K562 (cell line): Measurements from ENCODE around the gene RPLP2. TPM values are rescaled to one million over a fixed set of nuclear protein-coding genes. Genes with fewer than 3 reads are reported as not detected.
A peak's percentile ranks its signal among the peaks of the same experiment; 100 is the strongest.

ENCODE experiments used
- ATAC-seq: fragments of 200-7000 bp; cut with Tn5 transposase; 3 replicates; pipeline ENCODE4 v1.9.1; 2020; ENCODE audit warnings: moderate library complexity
- BruUV-seq: library from RNA; stranded (reverse); fragments of 400-500 nt; replicated peaks from 2 replicates; lab custom pipeline; 2021; lab: Mats Ljungman, UMichigan
- CTCF ChIA-PET: fragments of 300-600 bp; formaldehyde crosslinking; extraction: SDS; loops from one replicate; lab custom pipeline; 2021; ENCODE audit warnings: low intra/inter-chr PET ratio; lab: Yijun Ruan, JAX
- POLR2A ChIA-PET: fragments of 300-600, 350-650 bp; sonication (Branson Sonifier 250); formaldehyde crosslinking; extraction: SDS; loops from one replicate; lab custom pipeline; 2021; ENCODE audit warnings: antibody characterized with exemption, inconsistent platforms; lab: Yijun Ruan, JAX
- DNase-seq, 4 experiments: peaks; one replicate each; pipeline versions ENCODE4 v3.0.0 to v3.0.0-alpha.2; 2011 to 2018; ENCODE audit warnings: low spot score in 3 of 4, mixed read lengths in 3 of 4; ENCODE audit errors: extremely low read depth in 1 of 4
- FAIRE-seq: peaks from 2 replicates; lab custom pipeline; 2011; peaks lifted over from hg19 to GRCh38; lab: Jason Lieb, UNC
- H2AFZ ChIP-seq: 2 replicates; pipeline ENCODE4 v1.6.0; 2011; ENCODE audit warnings: low read depth, low read length, control low read depth, inconsistent platforms
- H3K27ac ChIP-seq: fragments of 200-600 bp; 3 replicates; pipeline ENCODE4 v1.8.0; 2011; ENCODE audit warnings: low read depth, mild to moderate bottlenecking, control low read depth, inconsistent platforms, low read length, moderate library complexity, mixed read lengths; ENCODE audit errors: extremely low read depth
- H3K27me3 ChIP-seq, 2 experiments: fragments of 300-600 bp in 1 of 2; 2 replicates in 1 of 2; 3 replicates in 1 of 2; pipeline versions ENCODE4 v1.6.0 to v1.8.0; 2011; ENCODE audit warnings: inconsistent platforms in 2 of 2, low read length in 2 of 2, mild to moderate bottlenecking in 1 of 2, mixed read lengths in 1 of 2, moderate library complexity in 1 of 2; ENCODE audit not compliant: control insufficient read depth in 2 of 2, insufficient read depth in 2 of 2
- H3K36me3 ChIP-seq: fragments of 300-600 bp; 3 replicates; pipeline ENCODE4 v1.8.0; 2011; ENCODE audit warnings: mild to moderate bottlenecking, low read length, inconsistent platforms; ENCODE audit not compliant: control insufficient read depth, insufficient read depth
- H3K4me1 ChIP-seq, 2 experiments: fragments of 200-600 bp in 1 of 2; replicated peaks in 1 of 2; 2 replicates in 1 of 2; 3 replicates in 1 of 2; pipeline versions ENCODE4 v1.5.1 to v1.8.0; 2011; ENCODE audit warnings: inconsistent platforms in 2 of 2, low read length in 2 of 2, mild to moderate bottlenecking in 1 of 2, mixed read lengths in 1 of 2, moderate library complexity in 1 of 2; ENCODE audit not compliant: control insufficient read depth in 2 of 2, insufficient read depth in 2 of 2
- H3K4me2 ChIP-seq: 2 replicates; pipeline ENCODE4 v1.6.1; 2011; ENCODE audit warnings: low read length, control low read depth, inconsistent platforms, mixed read lengths; ENCODE audit not compliant: insufficient read depth
- H3K4me3 ChIP-seq: fragments of 200-600 bp; sonication (generic), shearing (Covaris generic); 2 replicates; pipeline ENCODE4 v1.5.1; 2016; ENCODE audit warnings: control low read depth, inconsistent platforms
- H3K79me2 ChIP-seq: fragments of 200-600 bp; 3 replicates; pipeline ENCODE4 v1.8.0; 2011; ENCODE audit warnings: low read length, inconsistent platforms; ENCODE audit not compliant: control insufficient read depth, insufficient read depth
- H3K9ac ChIP-seq, 2 experiments: 2 replicates each; pipeline versions ENCODE4 v1.6.0 to v1.6.1; 2011; ENCODE audit warnings: low read depth in 2 of 2, low read length in 2 of 2, control low read depth in 1 of 2, inconsistent platforms in 1 of 2, mild to moderate bottlenecking in 1 of 2, mixed read lengths in 1 of 2; ENCODE audit not compliant: insufficient read depth in 1 of 2
- H3K9me1 ChIP-seq: one replicate; pipeline ENCODE4 v1.6.0; 2011; ENCODE audit warnings: inconsistent platforms, mild to moderate bottlenecking, low read length, moderate library complexity; ENCODE audit not compliant: control insufficient read depth, insufficient read depth
- H3K9me3 ChIP-seq: replicated peaks from 2 replicates; pipeline ENCODE4 v1.5.1; 2011; ENCODE audit warnings: low read depth, low read length, inconsistent platforms; ENCODE audit not compliant: control insufficient read depth, insufficient read depth
- H4K20me1 ChIP-seq: replicated peaks from 2 replicates; pipeline ENCODE4 v1.6.1; 2011; ENCODE audit warnings: low read length, inconsistent platforms, mixed read lengths; ENCODE audit not compliant: control insufficient read depth, insufficient read depth
- CUX1 ChIP-seq: fragments of 200-800 bp; sonication (Bioruptor generic); IDR thresholded peaks from 2 replicates; pipeline ENCODE4 v1.6.1; 2016; ENCODE audit warnings: missing genetic modification characterization, missing compliant biosample characterization
- CXXC5 ChIP-seq: fragments of 250-450 bp; sonication (Bioruptor Pico); IDR thresholded peaks from 2 replicates; pipeline ENCODE4 v1.8.0; 2022; ENCODE audit warnings: inconsistent platforms, mild to moderate bottlenecking, moderate library complexity
- HDAC3 ChIP-seq: fragments of 450-650 bp; IDR thresholded peaks from 2 replicates; pipeline ENCODE4 v1.6.1; 2018; ENCODE audit warnings: borderline replicate concordance, mild to moderate bottlenecking, moderate library complexity; ENCODE audit not compliant: partially characterized antibody
- HNRNPLL ChIP-seq: fragments of 200-400 bp; formaldehyde crosslinking; IDR thresholded peaks from 2 replicates; pipeline ENCODE4 v1.6.1; 2017; ENCODE audit warnings: low read length, low read depth, mild to moderate bottlenecking; ENCODE audit not compliant: poor library complexity, severe bottlenecking
- ID3 ChIP-seq, 2 experiments: fragments of 250-450 bp in 1 of 2; fragments of 450-650 bp in 1 of 2; sonication (Bioruptor Pico) in 1 of 2; IDR thresholded peaks; 2 replicates each; pipeline versions ENCODE4 v1.6.1 to v1.8.0; 2016 to 2021; ENCODE audit warnings: mild to moderate bottlenecking in 2 of 2, moderate library complexity in 2 of 2, missing compliant biosample characterization in 1 of 2, missing genetic modification characterization in 1 of 2
- LARP7 ChIP-seq: fragments of 450-650 bp; IDR thresholded peaks from 2 replicates; pipeline ENCODE4 v1.6.1; 2016
- MTA1 ChIP-seq: fragments of 450-650 bp; IDR thresholded peaks from 2 replicates; pipeline ENCODE4 v1.6.1; 2017; ENCODE audit warnings: borderline replicate concordance
- PBX2 ChIP-seq, 2 experiments: IDR thresholded peaks in 1 of 2; conservative IDR thresholded peaks in 1 of 2; 2 replicates each; pipeline ENCODE4 v1.6.1; 2016; ENCODE audit warnings: low read depth in 2 of 2, mild to moderate bottlenecking in 1 of 2, missing compliant biosample characterization in 1 of 2, missing genetic modification characterization in 1 of 2, moderate library complexity in 1 of 2
- POLR2G ChIP-seq: fragments of 200-400 bp; formaldehyde crosslinking; IDR thresholded peaks from 2 replicates; pipeline ENCODE4 v1.6.1; 2017; ENCODE audit warnings: low read depth, mild to moderate bottlenecking, antibody characterized with exemption, low read length, moderate library complexity
- ZBTB33 ChIP-seq: sonication (generic); formaldehyde crosslinking; IDR thresholded peaks from 2 replicates; pipeline ENCODE4 v1.8.1; 2023; ENCODE audit warnings: mild to moderate bottlenecking, missing genetic modification reagents
- WGBS: fragments of 100-300 bp; shearing (Covaris generic); methylation state at CpG from one replicate; pipeline ENCODE4 v1.1.6; 2016; ENCODE audit warnings: low coverage, mixed read lengths; ENCODE audit not compliant: insufficient coverage; ENCODE audit errors: missing lambda C conversion rate; 5-methylcytosine and 5-hydroxymethylcytosine counted together
- in situ Hi-C: fragments of 300-500 bp; cut with MboI; formaldehyde crosslinking; loops from 4 replicates; pipeline ENCODE4 v1.15.0; 2018; ENCODE audit warnings: inconsistent platforms, mixed read lengths
- intact Hi-C: fragments of 100-400 bp; cut with micrococcal nuclease; formaldehyde crosslinking; loops from 2 replicates; pipeline ENCODE4 v1.14.2; 2022
- polyA plus RNA-seq, 8 experiments: library from polyadenylated mRNA; depleted of rRNA in 4 of 8; stranded (reverse) in 5 of 8; unstranded in 3 of 8; fragments of >200 nt; fragmentation: Nextera tagmentation in 2 of 8; fragmentation: Illumina TruSeq in 1 of 8; extraction: Ambion mirVana in 2 of 8; extraction: Trizol in 1 of 8; gene quantifications; 2 replicates each; pipeline versions ENCODE4 v1.2.1 to v1.2.3, GENCODE V29; 2011 to 2014; ENCODE audit warnings: inconsistent platforms in 1 of 8, missing spikeins in 1 of 8
- total RNA-seq, 7 experiments: library from RNA; depleted of rRNA in 6 of 7; stranded (reverse); fragments of >200 nt in 6 of 7; fragmentation: Illumina TruSeq in 2 of 7; extraction: Trizol in 2 of 7; gene quantifications; 2 replicates each; pipeline versions ENCODE4 v1.2.1 to v1.2.3, GENCODE V29; 2011 to 2021; ENCODE audit warnings: low replicate concordance in 1 of 7

The RPLP2 gene
- total and polyA plus RNA-seq, 9 of the 15 experiments (the other 6 are each of a cell fraction or from before 2014, with no cell fraction given): 528 to 3,807 (median 1,633) TPM

- Histone ChIP-seq H2AFZ (no peak overlapping the region), H3K27ac (no peak overlapping the region), H3K9me3 (no peaks in the 10 kb centered on the region), H3K36me3 (peaks cover 20% of the 10 kb centered on the region; the same call in 1 of the 3 replicates), H3K27me3 (no peaks in the 10 kb centered on the region), H3K4me3 (no peak overlapping the region), H3K9ac (no peak overlapping the region), H3K9me1 (peaks cover 5% of the 10 kb centered on the region), H3K4me1 (peaks cover 33 to 96% of the 10 kb centered on the region in 2 experiments), H3K4me2 (no peak overlapping the region), H3K79me2 (peaks cover 32% of the 10 kb centered on the region), H4K20me1 (peaks cover 7% of the 10 kb centered on the region)
- FAIRE-seq (no peak), DNase-seq (no peak), ATAC-seq (no peak)
- intact Hi-C loops: no loop called here
- ChIA-PET POLR2A (interaction anchor here (0.9 to 3.2 kb wide), 4 partner anchors 11 to 20 kb away, joined by 4 to 13 read pairs (median 6); partner anchors contain the start of genes PNPLA2 and RPLP2), CTCF (no interaction called here)
- no TSS peak for BruUV-seq
- in situ Hi-C loops: no loop called here
- WGBS: 97% methylated on average over 29 of the region's 39 CpGs
- no peak for TF ChIP-seq LARP7
- TF ChIP-seq CXXC5: no peak
- TF ChIP-seq MTA1: no peak
- TF ChIP-seq POLR2G: peak; percentile 15; the same call in 1 of the 2 replicates
- no peak for TF ChIP-seq PBX2 (CRISPR knock-in tag; IDR thresholded peaks at IDR 0.05; ENCODE audit: low read depth)
- no peak for TF ChIP-seq PBX2 (tag; conservative IDR thresholded peaks at IDR 0.05; ENCODE audit: low read depth)
- TF ChIP-seq CUX1 (CRISPR knock-in tag): no peak
- peak; percentile 95 for TF ChIP-seq ZBTB33 (CRISPR knock-in tag)
- TF ChIP-seq ID3 (CRISPR knock-in tag; IDR thresholded peaks at IDR 0.05): no peak
- TF ChIP-seq ID3 (tag; IDR thresholded peaks at IDR 0.05): no peak
- no peak for TF ChIP-seq HDAC3
- no peak for TF ChIP-seq HNRNPLL
These were observed 20.1 kb downstream of the RPLP2 start for GRCh38 chr11:829847-830294.
